Measurements from ENCODE around the gene CRYM. TPM values are rescaled to one million over a fixed set of nuclear protein-coding genes. Genes with fewer than 3 reads are reported as not detected.
A peak's percentile ranks its signal among the peaks of the same experiment; 100 is the strongest.

CRYM gene
- total RNA-seq, 1 experiment from 2014 or later = 12.9 TPM

GRCh38 chr16:21211486-21211885 lies 66.6 kb downstream of the CRYM start, which contains the start of gene ZP2:
Gene ZP2 (minus strand): TSS chr16:21211574. CDS start chr16:21211547, 27 bp downstream.
- H3K36me3 Mint-ChIP-seq = no peaks in the 10 kb centered on the region
- ChIA-PET POLR2A (no interaction called here), CTCF (interaction anchor here (0.6 to 0.9 kb wide), 2 partner anchors 60 to 89 kb away, joined by 3 read pairs; no protein-coding TSS in a partner anchor)
- TF ChIP-seq IRF1 (CRISPR knock-in tag; IDR thresholded peaks at IDR 0.05) = no peak
- no peak for TF ChIP-seq HMGA2 (CRISPR knock-in tag; IDR thresholded peaks at IDR 0.05)
- TF ChIP-seq PRRX2 (CRISPR knock-in tag; IDR thresholded peaks at IDR 0.05) = no peak
- no peak for TF ChIP-seq NFYB (CRISPR knock-in tag; conservative IDR thresholded peaks at IDR 0.05; ENCODE audit: low read depth)
- no peak for TF ChIP-seq OVOL2 (CRISPR knock-in tag; IDR thresholded peaks at IDR 0.05; ENCODE audit: borderline replicate concordance)
- no peak for TF ChIP-seq ZNF121 (CRISPR knock-in tag; IDR thresholded peaks at IDR 0.05)
- TF ChIP-seq ZBTB43 (CRISPR knock-in tag; IDR thresholded peaks at IDR 0.05) = no peak
- TF ChIP-seq ERG (CRISPR knock-in tag; IDR thresholded peaks at IDR 0.05) = no peak
- TF ChIP-seq ZMAT4 (CRISPR knock-in tag; IDR thresholded peaks at IDR 0.05) = no peak
- no peak for TF ChIP-seq SOX15 (CRISPR knock-in tag; IDR thresholded peaks at IDR 0.05)
- no peak for TF ChIP-seq FOXJ3 (CRISPR knock-in tag; IDR thresholded peaks at IDR 0.05; ENCODE audit: borderline replicate concordance)
- no peak for TF ChIP-seq MYBL2 (CRISPR knock-in tag; IDR thresholded peaks at IDR 0.05)
- no peak for TF ChIP-seq SMAD3 (CRISPR knock-in tag; IDR thresholded peaks at IDR 0.05; ENCODE audit: borderline replicate concordance)
- H3K4me1 Mint-ChIP-seq = peaks cover 10% of the 10 kb centered on the region; the same call in 1 of the 2 replicates
- H3K27me3 Mint-ChIP-seq (ENCODE audit: low read depth) = no peaks in the 10 kb centered on the region; the same call in 1 of the 2 replicates
- no peak within 1 kb of the TSS for H3K4me3 Mint-ChIP-seq
- H3K27ac Mint-ChIP-seq = no peak within 1 kb of the TSS
- peaks cover 3% of the 10 kb centered on the region for H3K9me3 Mint-ChIP-seq
- DNase-seq (ENCODE audit: low spot score) = no peak
- peak; percentile 48 for ATAC-seq

Other genes with a start within 250 kb of the CRYM start
- gene DNAH3, start 127.4 kb downstream of the CRYM start, total RNA-seq (2021) = 0.57 to 1.2 TPM (median 1.1 TPM) in 3 replicates
- 34.6 to 42.8 TPM (median 36.4 TPM) in 3 replicates for gene LDAF1, start 119.6 kb downstream of the CRYM start, total RNA-seq (2021)
- gene ZP2, start 66.7 kb downstream of the CRYM start, total RNA-seq (2021) = 0.07 TPM in 1 of 3 replicates, not detected in the others
- 0.05 to 0.09 TPM (median 0.07 TPM) in 3 replicates for gene ANKS4B, start 44.6 kb downstream of the CRYM start, total RNA-seq (2021)

All from WTC11 (cell line).